Fibroblast of skin of left quadriceps (primary cell): ENCODE results near the gene ADNP.

ENCODE experiments used
- DNase-seq, 2 experiments: peaks; one replicate each; pipeline ENCODE4 v3.0.0-alpha.2; 2013; ENCODE audit warnings: low read depth in 2 of 2

ADNP gene

DNA sequence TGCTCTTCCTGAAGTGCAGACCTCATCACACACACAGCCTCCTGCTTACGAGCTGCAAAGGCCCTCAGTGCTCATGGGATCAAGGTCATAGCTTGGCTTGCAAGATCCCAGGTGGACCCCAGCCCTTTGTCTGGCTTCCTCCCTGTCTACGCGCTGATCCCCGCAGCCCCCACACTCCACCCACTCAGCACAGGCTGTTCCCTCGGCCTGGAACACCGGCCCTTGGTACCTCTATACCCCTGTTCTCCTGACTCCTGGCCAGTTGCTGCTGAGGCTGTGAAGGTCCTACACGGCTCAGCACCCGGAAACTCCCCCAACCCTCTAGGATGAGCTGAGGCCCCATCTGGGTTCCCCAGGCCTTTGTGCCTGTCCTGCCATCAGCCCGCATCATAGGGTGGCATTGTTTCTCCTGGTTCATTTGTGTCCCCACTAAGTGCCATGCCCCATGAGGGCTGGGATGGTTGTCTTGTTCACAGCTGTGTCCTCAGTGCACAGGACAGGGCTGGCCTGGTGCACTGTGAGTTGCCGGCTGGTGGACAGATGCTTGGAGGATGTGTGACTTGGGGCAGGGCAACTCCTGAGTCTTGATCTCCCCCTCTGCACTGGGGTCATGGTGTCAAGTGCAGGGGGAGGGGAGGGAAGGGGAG is 57.0 kb downstream of the ADNP start:
- DNase-seq, result no peak

DNA sequence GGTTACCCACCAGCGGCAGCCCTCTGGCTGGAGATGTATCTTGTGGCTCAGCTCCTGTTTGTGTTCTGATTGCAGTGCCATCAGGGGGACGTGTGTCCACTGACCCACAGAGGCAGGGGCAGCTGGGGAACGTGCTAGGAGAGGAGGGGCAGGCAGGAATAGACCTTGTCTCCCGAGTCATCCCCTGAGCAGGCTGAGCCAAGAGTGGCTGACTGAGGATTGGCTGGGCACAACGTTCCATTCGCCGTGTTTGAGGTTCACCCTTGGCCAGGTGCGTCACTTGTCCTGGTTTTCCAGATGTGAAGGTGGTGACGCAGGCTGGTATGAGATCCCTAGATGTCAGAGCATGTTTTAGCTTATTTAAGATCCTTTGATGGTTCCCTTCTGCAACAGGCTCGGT is 57.7 kb downstream of the ADNP start:
- DNase-seq, result no peak

DNA sequence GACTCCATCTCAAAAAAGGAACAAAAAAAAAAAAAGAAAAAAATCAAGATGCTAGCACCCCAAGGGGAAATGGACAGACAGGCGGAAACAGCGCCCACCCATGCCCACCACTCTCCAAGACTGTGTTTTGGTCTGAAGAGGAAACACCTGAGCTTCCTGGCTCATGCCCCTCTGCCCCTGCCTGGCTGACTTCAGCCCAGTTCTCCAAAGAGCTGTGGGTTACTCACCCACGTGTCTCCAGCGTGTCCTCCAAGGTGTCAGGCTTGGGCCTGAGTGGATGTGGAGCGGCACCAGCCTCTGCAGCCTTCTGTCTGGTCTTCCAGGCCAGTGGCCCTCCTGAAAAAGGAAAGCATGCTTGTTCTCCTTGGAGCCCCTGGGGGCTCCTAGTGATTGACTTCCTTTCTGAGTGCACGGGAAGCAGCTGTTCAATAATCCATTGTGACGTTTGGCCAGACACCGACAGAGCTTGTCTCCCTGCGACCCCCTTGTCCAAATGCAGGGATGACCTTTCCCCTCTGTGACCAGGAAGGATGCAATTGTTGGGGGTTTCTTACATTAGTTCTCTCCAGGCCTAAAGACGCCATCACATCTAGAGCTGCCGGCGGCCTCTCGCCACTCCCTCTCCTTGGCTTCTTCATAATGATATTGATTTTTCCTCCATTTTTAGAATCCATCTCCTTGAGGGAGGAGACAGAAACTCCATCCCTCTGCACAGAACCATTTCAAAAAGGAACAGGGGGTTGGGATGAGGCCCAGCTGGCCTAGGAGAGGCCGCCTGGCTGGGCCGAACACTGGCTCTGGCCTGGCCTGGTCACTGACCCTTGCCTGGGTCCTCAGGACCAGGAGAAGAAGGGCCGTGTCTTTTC is 58.4 kb downstream of the ADNP start:
- DNase-seq, result no peak

DNA sequence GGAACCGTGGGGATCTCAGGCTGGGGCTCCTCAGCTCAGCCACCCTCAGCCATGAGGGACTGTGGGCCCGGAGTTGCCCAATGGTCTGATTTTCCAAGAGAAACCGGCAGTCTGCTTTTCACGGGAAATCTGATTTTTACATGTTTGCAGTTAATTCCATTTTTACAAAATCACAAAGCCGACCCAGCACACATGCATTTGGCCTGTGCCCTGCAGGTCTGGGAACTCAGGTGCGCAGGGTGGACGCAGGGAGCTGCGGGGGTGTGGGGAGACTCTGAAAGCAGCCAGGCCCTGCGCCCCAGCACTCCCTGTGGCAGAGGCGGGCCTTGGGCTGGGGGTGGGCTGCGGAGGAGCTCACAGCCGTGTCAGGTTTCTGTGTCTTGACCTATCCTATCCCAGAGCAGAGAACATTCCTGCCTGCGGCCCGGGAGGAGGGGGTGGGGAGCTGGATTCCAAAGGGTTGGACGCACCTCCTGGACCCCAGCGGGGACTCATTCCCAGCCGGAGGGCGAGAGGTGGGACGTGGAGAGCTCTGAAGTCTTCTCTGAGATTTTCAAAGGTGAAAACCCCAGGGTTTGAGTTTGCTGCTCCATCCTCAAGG is 60.6 kb downstream of the ADNP start:
- DNase-seq, result peak; percentile 63 to 66

DNA sequence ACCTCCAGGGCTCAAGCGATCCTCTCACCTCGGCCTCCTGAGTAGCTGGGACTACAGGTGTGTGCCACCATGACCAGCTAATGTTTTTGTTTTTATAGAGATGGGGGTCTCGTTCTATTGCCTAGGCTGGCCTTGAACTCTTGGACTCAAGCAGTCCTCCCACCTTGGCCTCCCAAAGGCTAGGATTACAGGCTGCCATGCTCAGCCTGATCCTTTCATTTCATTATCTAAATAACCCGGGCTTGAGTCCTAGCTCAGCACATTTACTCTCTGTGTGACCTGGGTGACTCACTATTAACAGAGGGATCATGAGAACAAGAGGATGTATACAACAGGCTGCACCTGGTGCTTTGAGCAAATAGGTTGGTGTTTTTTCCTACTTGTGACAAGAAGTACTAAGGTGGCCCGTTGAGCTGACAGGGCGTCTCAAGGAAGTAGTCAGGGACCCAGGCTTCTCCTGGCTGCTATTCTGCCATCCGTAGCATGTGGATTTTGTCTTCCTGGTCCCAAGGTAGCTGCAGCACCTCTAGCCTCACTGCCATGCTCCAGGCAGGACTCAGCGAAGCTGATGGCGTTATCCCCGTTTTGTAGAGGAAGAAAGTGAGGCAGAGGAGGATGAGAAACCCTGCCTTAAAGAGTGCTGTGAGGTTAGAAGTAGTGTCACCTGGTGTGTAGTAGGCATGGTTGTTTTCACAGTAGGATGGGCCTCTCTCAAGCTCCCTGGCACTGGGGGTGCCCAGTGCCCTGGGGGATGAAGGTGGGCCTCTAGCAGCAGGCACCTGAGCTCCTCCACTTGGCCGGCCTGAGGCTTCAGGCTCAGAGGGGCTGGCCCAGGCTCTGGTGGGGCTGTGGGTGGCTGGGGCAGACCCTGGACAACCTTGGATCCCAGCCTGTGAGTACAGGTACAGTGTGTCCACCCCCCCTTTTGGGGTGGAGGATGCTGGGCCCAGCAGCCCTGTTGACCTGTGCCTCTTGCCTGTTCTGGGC is 62.4 kb downstream of the ADNP start:
- DNase-seq, result no peak

DNA sequence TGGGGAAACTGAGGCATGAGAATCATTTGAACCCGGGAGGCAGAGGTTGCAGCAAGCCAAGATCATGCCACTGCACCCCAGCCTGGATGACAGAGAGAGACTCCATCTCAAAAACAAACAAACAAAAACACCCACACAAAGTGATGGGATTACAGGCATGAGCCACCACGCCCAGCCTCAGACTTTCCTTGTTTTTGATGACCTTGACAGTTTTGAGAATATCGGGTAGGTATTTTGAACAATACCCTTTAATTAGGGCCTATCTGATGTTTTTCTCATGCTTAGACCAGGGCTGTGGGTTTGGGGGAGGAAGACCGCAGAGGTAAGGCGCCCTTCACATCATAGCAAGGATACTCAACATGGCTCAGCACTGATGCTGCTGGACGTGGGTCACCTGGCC is 63.4 kb downstream of the ADNP start:
- no peak for DNase-seq

DNA sequence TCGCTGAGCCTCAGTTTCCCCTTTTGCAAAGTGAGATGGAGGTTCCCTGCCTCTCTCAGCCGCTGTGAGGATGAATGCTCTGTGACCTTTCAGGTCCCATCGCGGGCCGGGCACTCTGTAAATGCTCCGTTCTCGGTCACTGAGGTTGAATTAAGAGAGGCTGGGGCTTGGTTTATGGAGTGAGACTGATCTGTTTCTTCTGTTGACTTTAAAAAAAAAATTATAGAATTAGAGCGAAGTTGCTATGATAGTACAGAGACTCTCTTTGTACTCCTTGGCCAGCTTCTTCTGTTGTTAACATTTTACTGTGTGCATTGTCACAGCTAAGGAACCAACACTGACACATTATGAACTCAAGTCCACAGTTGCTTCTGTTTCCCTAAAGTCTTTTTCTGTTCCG is 64.4 kb downstream of the ADNP start:
- no peak for DNase-seq

DNA sequence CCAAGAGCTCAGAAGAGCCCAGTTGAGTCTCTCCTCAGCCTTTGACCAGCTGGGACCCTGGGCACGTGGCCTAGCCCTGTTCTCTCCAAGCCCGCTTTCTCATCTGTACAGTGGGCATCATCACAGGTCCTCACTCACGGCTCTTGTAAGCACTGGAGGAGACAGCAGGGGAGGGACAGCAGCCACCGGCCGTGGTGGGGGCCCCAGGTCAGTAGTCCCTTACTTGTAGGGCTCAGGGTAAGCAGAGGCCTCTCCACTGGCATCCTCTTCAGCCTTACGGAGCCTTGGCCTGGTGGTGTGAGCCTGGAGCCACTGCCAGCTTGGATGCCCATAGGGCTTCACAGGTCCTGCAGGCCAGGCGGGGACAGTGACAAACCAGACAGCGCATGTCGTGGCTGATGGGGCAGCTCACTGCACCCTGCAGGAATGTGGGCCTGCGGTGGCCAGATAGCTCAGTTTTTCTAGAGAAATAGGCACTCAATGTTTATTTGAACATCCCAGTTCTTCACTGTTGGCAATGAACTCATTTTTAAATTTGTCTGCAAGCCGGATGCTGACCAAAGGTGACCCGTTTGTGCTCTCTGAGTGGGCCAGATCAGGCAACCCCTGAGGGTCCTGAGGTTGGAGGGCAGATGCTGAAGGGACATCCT is 65.1 kb downstream of the ADNP start:
- DNase-seq, result no peak

DNA sequence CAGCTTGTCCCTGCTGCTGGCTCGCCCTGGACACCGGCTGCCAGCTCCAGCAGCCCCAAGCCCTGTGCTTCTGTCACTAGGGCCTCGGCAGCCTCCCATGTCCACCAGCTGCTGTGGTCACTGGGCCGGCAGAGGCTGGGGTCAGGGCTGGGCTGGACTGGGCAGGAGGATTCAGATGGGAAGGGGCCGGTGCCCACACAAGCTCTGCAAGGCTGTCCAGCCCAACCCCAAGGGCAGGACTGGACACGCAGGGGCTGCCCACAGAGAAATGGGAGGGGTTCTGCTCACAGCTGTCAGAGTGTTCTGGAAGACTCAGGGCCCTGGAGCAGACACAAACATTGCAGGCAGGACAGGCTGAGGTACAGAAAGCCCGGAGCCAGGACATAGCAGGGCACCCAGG is 65.6 kb downstream of the ADNP start:
- DNase-seq, result no peak

DNA sequence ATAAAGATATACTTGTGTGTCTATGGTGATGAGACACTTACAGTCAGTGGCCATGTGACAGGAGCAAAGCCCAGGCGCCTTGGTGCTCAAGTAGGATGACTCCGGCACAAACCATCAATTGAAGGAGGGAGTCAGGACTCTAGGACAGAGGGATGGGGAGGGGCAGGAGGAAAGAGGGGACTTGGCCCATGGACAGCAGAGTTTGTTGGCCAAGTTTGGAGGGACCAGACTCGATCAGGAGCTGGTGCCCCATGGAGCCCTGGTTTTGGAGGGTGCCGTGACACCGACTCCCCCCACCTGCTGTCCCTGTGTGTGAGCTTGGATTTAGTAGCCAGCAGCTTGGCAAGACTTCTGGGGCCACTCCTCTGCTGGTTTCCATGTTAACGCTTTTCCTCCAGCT is 66.1 kb downstream of the ADNP start:
- no peak for DNase-seq

DNA sequence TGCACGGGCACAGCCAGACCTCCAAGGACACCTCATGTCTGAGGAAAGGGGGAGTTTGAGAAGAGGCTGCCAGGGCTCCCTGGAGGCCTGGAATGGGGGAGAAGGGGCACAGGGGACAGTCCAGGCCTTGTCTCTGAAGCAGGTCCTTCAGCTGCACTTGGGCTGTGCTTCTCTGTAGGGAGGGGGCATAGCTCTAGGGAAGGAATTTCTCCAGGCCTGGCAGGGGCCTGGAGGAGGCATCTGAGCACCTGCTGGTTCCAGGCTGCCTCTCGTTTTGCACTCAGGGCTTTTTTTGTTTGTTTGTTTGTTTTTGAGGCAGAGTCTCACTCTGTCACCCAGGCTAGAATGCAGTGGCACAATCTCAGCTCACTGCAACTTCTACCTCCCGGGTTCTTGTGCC is 68.7 kb downstream of the ADNP start:
- DNase-seq, result no peak

DNA sequence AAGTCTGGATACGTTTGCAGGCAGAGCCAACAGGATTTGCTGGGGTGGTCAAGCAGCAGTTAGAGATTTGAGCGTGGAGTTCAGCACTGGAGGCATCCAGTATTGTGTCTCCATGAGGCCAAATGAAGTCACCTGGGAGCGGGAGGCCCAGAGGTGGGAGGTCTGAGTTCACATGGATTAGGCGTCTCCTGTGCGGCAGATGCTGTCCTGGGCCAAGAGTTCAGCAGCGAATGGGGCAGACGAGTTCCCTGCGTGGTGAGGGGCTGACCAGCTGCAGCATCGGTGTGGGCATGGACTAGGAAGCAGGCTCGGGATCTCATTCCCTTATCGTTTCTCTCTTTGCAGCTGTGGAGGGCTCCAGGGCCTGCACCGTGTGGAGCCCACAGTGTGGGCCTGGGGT is 70.2 kb downstream of the ADNP start:
- DNase-seq, result no peak

DNA sequence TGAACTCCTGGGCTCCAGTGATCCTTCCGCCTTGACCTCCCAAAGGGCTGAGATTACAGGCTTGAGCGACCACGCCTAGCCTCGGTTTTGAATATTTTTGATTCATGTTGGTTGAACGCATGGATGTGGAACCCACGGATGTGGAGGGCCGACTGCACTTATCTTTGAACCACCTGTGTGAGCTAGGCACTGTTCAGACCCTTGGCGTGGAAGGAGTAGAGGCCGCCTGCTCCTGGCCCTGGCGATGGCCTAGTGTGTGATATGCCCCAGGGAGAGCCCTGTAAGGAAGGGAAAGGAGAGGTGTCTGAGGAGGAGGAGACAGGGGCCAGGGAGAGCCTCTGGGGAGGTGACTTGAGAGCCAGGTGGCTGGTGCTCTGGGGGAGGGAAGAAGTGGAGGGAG is 72.1 kb downstream of the ADNP start:
- no peak for DNase-seq

DNA sequence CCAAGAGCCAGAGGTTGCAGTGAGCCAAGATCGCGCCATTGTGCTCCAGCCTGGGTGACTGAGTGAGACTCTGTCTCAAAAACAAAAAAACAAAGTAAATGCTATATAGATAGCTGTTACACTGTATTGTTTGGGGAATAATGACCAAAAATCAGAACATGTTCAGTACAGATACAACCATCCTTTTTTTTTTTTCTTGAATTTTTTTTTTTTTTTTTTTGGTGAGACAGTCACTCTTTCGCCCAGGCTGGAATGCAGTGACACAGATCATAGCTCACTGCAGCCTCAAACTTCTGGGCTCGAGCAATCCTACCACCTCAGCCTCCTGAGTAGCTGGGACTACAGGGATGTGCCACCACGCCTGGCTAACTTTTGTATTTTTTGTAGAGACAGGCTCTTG is 72.7 kb downstream of the ADNP start:
- DNase-seq, result no peak

DNA sequence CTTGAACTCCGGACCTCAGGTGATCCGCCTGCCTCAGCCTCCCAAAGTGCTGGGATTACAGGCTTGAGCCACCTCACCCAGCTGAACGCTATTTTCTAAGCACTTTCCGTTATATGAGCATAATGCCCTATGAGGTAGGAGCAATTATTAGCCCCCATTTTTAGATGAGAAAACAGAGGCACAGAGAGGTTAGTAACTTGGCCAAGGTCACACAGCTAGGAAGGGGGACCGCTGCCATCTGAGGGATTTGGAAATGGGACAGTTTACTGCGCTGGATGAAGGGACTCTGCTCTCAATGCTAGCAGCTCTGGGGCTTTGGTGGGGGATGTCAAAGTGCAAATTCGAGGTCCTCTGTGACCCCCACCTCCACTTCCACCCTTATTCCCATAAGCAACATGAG is 73.9 kb downstream of the ADNP start:
- no peak for DNase-seq

DNA sequence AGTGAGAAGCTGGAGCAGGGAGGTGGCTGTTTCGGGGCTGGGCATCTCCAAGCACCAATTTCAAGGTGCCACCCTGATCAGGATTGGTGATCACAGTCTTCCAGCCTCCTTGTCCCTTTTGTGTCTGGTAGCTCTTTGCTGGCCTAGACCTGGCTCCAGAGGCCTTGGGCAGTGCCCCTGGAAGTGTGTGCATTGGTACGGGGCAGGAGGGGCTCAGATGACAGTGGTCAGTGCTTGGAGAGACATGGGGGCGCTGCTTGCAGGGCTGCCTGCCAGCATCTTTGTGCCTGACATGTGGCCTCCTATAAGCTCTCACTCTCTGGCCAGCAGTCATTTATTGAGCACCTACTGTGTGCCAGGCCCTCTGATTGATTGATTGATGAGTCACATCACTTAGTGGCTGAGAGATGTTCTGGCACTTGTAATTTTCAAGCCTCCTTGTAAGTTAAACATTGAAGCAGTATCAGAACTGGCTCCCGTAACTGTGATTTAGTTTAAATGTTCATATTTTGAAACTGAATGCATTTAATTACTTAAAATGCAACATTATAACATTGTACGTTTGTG is 74.7 kb downstream of the ADNP start:
- no peak for DNase-seq

DNA sequence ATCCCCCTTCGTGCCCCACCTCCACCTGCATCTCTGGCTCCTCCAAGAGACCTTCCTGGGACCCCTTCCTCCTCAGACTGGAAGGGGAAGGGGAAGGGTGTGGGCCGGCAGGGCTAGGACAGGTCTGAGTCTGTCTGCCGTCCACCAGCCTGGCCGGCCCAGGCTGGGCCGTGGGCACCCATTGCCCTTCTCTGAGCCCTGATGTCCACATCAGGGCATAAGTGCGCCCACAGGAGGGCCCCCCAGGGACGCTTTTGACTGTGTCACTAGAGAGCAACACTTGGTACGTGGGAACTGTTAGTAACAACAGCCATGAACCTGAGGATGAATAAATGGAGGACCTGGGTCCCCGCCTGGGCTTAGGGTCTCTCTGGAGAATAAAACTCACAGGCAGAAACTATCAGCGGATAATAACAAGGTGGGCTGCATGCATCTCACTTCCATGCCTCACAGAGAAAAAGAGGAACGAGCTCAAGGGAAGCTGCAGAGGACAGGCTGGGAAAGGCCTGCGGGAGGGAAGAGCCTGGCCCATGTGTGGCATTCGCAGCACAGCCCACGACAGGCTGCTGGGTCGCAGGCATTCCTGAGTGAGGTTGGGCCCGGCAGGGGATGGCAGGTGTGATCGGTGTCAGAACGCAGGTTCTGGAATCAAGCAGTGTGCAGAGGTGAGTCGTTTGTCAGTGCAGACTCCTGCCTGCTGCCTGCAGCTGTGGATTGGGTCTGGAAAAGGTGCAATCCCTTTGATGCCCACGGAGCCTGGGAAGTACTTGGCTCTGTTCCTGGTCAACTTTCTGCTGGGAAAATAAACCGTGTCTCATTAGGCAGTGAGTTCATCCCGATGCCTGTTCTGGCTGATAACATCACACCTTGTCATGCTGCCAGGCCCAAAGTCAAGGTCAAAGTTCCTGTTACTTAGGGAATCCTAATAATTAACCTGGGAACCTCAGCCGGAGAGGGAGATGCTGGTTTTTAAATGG is 75.5 kb downstream of the ADNP start:
- DNase-seq, result no peak

DNA sequence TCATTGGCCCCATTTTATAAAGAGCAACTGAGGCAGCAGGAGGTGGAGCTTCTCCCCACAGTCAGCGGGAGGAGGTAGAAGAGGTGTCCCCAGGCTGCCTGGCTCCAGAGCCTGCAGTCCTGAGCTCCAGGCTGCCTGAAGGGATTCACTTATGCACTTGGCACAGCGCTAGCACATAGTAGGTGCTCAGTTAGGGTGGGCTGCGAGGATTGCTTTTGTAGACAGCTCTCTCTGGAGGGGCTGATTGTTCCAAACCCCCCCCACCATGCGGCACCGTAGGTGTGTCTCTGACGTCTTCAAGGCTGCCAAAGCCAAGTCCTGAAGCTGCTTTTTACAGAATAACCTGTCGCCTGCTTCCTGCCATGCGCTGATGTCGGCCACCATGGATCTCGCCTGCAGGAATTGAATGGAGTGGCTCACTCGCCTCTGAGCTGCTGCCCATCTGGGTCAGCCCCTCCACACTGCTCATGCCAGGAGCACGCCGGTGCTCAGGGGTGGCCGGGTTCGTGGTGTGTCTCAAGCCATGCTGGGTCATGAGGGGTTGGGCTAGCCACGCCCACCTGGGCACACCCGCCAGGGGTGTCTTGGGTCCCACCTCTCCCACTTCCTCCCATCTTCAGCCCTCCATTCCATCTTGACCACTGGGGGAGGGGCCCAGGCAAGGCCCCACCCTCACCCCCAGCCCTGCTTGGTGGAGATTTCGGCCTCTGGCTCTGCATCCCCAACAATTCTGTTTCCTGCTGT is 76.6 kb downstream of the ADNP start:
- no peak for DNase-seq

DNA sequence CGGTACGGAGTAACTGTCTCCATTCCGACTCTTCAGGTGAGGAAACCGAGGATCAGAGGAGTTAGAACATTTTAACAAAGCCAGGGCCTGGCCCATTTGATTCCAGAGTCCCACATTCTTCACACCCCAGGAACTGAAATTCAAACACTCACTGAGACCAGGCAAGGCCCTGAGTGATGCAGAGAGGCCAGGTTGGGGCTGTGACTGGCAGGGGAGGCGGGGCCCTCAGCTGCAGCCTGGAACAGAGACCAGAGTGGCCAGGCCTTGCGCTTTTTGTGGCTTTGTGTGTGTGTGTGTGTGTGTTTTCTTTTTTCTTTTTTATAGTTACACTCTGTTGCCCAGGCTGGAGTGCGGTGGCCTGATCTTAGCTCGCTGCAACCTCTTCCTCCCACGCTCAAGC is 79.2 kb downstream of the ADNP start:
- no peak for DNase-seq
